ENCODE measurements around the gene TARBP1. TPM values are rescaled to one million over a fixed set of nuclear protein-coding genes. Genes with fewer than 3 reads are reported as not detected.

TARBP1 gene
- total RNA-seq, 2 donors from 2014 or later: 5.5 to 11.3 TPM

GRCh38 chr1:234475167-234475793 is 3.7 kb downstream of the TARBP1 start:
- peaks cover 0 to 14% of the 10 kb centered on the region in 2 donors for H3K4me1 ChIP-seq
- H3K27me3 ChIP-seq: no peaks in the 10 kb centered on the region
- H3K27ac ChIP-seq: no peak overlapping the region
- no peak for DNase-seq (ENCODE audit: low spot score)
- H3K4me3 ChIP-seq: no peak overlapping the region
- H3K9me3 ChIP-seq: no peaks in the 10 kb centered on the region
- TF ChIP-seq CTCF (IDR thresholded peaks at IDR 0.05): no peak
- H3K36me3 ChIP-seq: no peaks in the 10 kb centered on the region

DNA sequence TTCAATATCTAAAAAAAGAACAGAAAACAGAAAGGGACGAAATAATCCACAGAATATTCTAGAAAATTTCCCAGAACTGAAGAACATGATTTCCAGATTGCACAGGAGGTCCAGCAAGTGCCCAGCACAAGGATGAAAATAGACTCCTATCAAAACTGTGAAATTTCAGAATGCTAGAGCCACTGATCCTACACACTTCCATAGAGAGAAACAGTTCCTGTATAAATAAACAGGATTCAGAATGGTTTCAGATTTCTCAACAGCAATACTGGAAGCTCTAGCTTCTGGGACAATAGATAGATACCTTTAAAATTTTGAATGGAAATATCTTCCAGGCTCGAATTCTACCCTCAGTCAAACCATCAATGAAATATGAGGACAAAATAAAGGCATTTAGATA is 4.6 kb downstream of the TARBP1 start:
- Histone ChIP-seq H3K4me3 (no peak overlapping the region), H3K36me3 (no peaks in the 10 kb centered on the region), H3K27ac (no peak overlapping the region), H3K4me1 (peaks cover 0 to 12% of the 10 kb centered on the region in 2 donors), H3K27me3 (no peaks in the 10 kb centered on the region), H3K9me3 (no peaks in the 10 kb centered on the region)
- no peak for DNase-seq (ENCODE audit: low spot score)
- no peak for TF ChIP-seq CTCF (IDR thresholded peaks at IDR 0.05)

DNA sequence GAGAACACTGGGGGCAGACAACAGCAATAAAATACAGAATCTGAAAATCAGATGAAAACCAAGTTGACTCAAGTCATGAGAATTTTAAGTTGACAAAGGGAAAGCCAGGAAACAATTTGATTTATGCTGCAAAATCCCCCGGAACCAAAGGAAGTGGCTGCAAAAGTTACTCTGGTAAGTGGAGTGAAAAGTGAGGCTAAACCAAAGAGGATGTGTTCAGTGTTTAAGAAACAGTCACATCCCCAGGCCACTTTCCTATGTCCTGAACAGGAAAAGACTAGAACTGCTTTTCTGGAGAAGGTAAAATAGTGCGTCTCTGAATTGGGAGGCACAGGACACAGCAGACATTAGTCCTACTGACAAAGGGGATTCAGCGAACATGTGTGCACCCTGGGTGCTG is 5.9 kb downstream of the TARBP1 start:
- no peak overlapping the region for H3K4me3 ChIP-seq
- no peak overlapping the region for H3K27ac ChIP-seq
- H3K9me3 ChIP-seq: no peaks in the 10 kb centered on the region
- H3K36me3 ChIP-seq: no peaks in the 10 kb centered on the region
- no peaks in the 10 kb centered on the region for H3K27me3 ChIP-seq
- H3K4me1 ChIP-seq: peaks cover 0 to 8% of the 10 kb centered on the region in 2 donors
- DNase-seq (ENCODE audit: low spot score): no peak
- no peak for TF ChIP-seq CTCF (IDR thresholded peaks at IDR 0.05)

DNA sequence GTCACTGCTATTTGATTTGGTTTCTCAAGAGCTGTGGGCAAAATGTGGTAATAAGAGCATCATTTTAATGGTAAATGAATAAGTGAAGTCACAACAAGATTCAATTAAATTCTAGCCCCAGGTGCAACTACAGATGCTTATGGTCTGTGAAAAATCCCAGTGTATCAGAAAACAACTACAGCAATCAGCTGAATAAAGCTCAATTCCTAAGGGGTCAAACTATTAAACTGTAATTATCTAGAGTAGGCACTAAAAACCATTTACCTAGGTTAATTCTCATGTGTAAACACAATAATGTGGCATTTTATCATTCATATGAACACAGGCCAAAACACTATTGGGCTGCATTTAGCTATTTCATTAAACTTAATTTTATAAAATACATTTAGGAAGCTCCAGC is 9.6 kb downstream of the TARBP1 start:
- H3K9me3 ChIP-seq: no peaks in the 10 kb centered on the region
- peaks cover 12% of the 10 kb centered on the region for H3K36me3 ChIP-seq
- DNase-seq (ENCODE audit: low spot score): no peak
- H3K27me3 ChIP-seq: no peaks in the 10 kb centered on the region
- no peak overlapping the region for H3K4me3 ChIP-seq
- H3K27ac ChIP-seq: no peak overlapping the region
- no peak for TF ChIP-seq CTCF (IDR thresholded peaks at IDR 0.05)
- H3K4me1 ChIP-seq: no peaks in the 10 kb centered on the region

DNA sequence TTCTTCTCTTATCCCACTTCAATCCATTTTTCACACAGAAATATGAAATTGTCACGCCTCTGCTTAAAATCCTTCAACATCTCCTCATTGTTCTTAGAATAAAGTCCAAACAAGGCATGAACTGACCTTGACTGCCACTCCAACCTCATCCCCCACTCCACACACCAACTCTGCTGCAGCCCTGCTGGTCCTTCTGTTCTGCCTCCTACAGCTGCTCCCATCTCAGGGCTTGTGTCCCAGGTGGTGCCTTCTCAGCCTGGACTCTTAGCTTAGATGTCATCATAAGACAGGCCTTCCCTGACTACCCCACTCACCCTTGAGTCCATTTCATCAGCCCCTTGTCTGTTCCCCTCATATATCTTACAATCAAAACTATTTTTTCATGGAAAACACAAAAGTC is 10.4 kb downstream of the TARBP1 start:
- H3K27ac ChIP-seq: no peak overlapping the region
- no peak overlapping the region for H3K4me3 ChIP-seq
- TF ChIP-seq CTCF (IDR thresholded peaks at IDR 0.05): no peak
- peaks cover 12% of the 10 kb centered on the region for H3K36me3 ChIP-seq
- DNase-seq (ENCODE audit: low spot score): no peak
- H3K27me3 ChIP-seq: no peaks in the 10 kb centered on the region
- H3K9me3 ChIP-seq: no peaks in the 10 kb centered on the region
- no peaks in the 10 kb centered on the region for H3K4me1 ChIP-seq

GRCh38 chr1:234467821-234468220 is 11.2 kb downstream of the TARBP1 start:
- Histone ChIP-seq H3K9me3 (no peaks in the 10 kb centered on the region), H3K36me3 (peaks cover 12% of the 10 kb centered on the region), H3K27me3 (no peaks in the 10 kb centered on the region), H3K27ac (no peak overlapping the region), H3K4me3 (no peak overlapping the region), H3K4me1 (no peaks in the 10 kb centered on the region)
- DNase-seq (ENCODE audit: low spot score): no peak
- TF ChIP-seq CTCF (IDR thresholded peaks at IDR 0.05): no peak

Data from right atrium auricular region (tissue), 2 donors.